Gastroesophageal sphincter (tissue), 4 donors: ENCODE results near the gene PLA2G4D. TPM values are rescaled to one million over a fixed set of nuclear protein-coding genes. Genes with fewer than 3 reads are reported as not detected.

Source experiments
- ATAC-seq: fragments of 150-250 bp; one replicate; pipeline ENCODE4 v1.9.1; 2016; ENCODE audit warnings: mild to moderate bottlenecking, moderate library complexity
- H3K27ac ChIP-seq, 4 donors: fragments of 200-600 bp; sonication (generic) in 3 of 4; 1 replicate in 3 of 4; 2 replicates in 1 of 4; pipeline ENCODE4 v1.5.1; 2016 to 2019
- H3K27me3 ChIP-seq: fragments of 200-600 bp; sonication (generic); one replicate; pipeline ENCODE4 v1.5.1; 2019
- H3K36me3 ChIP-seq, 2 donors: fragments of 200-600 bp; sonication (generic); one replicate each; pipeline ENCODE4 v1.5.1; 2019; ENCODE audit warnings: control low read depth in 1 of 2
- H3K4me1 ChIP-seq, 3 donors: fragments of 200-600 bp; sonication (generic); 1 replicate in 2 of 3; 2 replicates in 1 of 3; pipeline ENCODE4 v1.5.1; 2016 to 2019; ENCODE audit warnings: control low read depth in 2 of 3
- H3K4me3 ChIP-seq, 2 donors: fragments of 200-600 bp; sonication (generic); one replicate each; pipeline ENCODE4 v1.5.1; 2019; ENCODE audit warnings: mild to moderate bottlenecking in 1 of 2, moderate library complexity in 1 of 2
- H3K9me3 ChIP-seq, 3 donors: fragments of 200-600 bp; sonication (generic); one replicate each; pipeline ENCODE4 v1.5.1; 2017 to 2019; ENCODE audit warnings: control low read depth in 2 of 3
- EP300 ChIP-seq: sonication (generic); formaldehyde crosslinking; IDR thresholded peaks from one replicate; pipeline ENCODE4 v1.6.1; 2017; ENCODE audit warnings: antibody characterized with exemption, mild to moderate bottlenecking
- POLR2A ChIP-seq, 2 donors: fragments of 450-650 bp; IDR thresholded peaks; one replicate each; pipeline ENCODE4 v1.6.1; 2017; ENCODE audit warnings: antibody characterized with exemption in 2 of 2, mild to moderate bottlenecking in 2 of 2, moderate library complexity in 1 of 2
- POLR2AphosphoS5 ChIP-seq: sonication (generic); formaldehyde crosslinking; IDR thresholded peaks from one replicate; pipeline ENCODE4 v1.6.1; 2017; ENCODE audit warnings: antibody characterized with exemption
- WGBS, 2 donors: methylation state at CpG; one replicate each; pipeline ENCODE4 v1.1.5; 2018; ENCODE audit warnings: low coverage in 1 of 2; 5-methylcytosine and 5-hydroxymethylcytosine counted together
- total RNA-seq, 4 donors: library from RNA; depleted of rRNA; stranded (reverse); fragments of >200 nt; gene quantifications; one replicate each; pipeline ENCODE4 v1.1.0, GENCODE V29; 2016
- TF ChIP-seq, protein P1 (sequence below), 4 experiments: fragments of 200-600 bp in 2 of 4; fragments of 450-650 bp in 2 of 4; sonication (generic) in 1 of 4; IDR thresholded peaks; one replicate each; pipeline ENCODE4 v1.5.1; 2017 to 2019; ENCODE audit warnings: antibody characterized with exemption in 4 of 4, mild to moderate bottlenecking in 2 of 4, moderate library complexity in 2 of 4

Gene PLA2G4D
- total RNA-seq, result not detected

DNA sequence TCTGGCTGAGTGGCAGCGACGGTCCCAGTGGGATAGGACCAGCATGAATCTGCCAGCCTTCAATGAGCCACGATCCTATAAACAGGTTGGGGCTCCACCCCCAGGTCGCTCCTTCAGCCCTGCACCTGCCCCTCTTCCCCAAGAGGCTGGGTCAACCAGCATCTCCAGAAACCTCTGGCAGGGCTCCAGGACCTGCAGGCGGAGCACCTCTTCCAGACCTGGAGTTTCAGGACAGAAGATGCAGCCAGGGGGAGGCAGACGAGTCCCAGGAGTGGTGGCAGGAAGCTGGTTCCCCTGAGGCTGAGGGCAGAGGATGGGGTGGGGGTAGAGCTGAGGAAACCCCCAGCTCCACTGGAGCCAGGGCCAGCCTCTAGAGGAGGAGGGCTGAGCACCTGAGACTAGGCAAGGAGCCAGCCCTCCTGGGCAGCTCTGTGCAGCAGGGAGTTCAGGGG, at the start of gene PLA2G4D:
TSS of gene PLA2G4D (minus strand) at position 51 of the 452 bp plus-strand sequence. CDS start 103 bp downstream, outside the sequence.
- Histone ChIP-seq H3K36me3 (no peaks in the 10 kb centered on the region), H3K9me3 (no peaks in the 10 kb centered on the region), H3K27me3 (no peaks in the 10 kb centered on the region), H3K27ac (no peak within 1 kb of the TSS), H3K4me3 (no peak within 1 kb of the TSS), H3K4me1 (peaks cover 0 to 11% (median 0%) of the 10 kb centered on the region in 3 donors)
- TF ChIP-seq, protein P1, sequence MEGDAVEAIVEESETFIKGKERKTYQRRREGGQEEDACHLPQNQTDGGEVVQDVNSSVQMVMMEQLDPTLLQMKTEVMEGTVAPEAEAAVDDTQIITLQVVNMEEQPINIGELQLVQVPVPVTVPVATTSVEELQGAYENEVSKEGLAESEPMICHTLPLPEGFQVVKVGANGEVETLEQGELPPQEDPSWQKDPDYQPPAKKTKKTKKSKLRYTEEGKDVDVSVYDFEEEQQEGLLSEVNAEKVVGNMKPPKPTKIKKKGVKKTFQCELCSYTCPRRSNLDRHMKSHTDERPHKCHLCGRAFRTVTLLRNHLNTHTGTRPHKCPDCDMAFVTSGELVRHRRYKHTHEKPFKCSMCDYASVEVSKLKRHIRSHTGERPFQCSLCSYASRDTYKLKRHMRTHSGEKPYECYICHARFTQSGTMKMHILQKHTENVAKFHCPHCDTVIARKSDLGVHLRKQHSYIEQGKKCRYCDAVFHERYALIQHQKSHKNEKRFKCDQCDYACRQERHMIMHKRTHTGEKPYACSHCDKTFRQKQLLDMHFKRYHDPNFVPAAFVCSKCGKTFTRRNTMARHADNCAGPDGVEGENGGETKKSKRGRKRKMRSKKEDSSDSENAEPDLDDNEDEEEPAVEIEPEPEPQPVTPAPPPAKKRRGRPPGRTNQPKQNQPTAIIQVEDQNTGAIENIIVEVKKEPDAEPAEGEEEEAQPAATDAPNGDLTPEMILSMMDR (IDR thresholded peaks at IDR 0.05), result no peak
- TF ChIP-seq EP300 (no peak), POLR2A (IDR thresholded peaks at IDR 0.05) (no peak), POLR2AphosphoS5 (no peak)
- WGBS, 2 donors, result 86% methylated on average over 2 of the region's 6 CpGs; no CpG with 5 or more reads in 1 of the 2 donors
- ATAC-seq, result no peak

GRCh38 chr15:42143356-42143755, 49.0 kb upstream of the PLA2G4D start:
- Histone ChIP-seq H3K9me3 (no peaks in the 10 kb centered on the region), H3K27me3 (peaks cover 17% of the 10 kb centered on the region), H3K4me1 (no peaks in the 10 kb centered on the region), H3K36me3 (no peaks in the 10 kb centered on the region), H3K27ac (no peak overlapping the region), H3K4me3 (no peak overlapping the region)
- no peak for ATAC-seq
- TF ChIP-seq EP300 (no peak), POLR2A (IDR thresholded peaks at IDR 0.05) (no peak), POLR2AphosphoS5 (no peak)
- TF ChIP-seq, protein P1 (IDR thresholded peaks at IDR 0.05), result no peak
- 100% methylated on average over 1 of the region's 4 CpGs for WGBS, 2 donors

DNA sequence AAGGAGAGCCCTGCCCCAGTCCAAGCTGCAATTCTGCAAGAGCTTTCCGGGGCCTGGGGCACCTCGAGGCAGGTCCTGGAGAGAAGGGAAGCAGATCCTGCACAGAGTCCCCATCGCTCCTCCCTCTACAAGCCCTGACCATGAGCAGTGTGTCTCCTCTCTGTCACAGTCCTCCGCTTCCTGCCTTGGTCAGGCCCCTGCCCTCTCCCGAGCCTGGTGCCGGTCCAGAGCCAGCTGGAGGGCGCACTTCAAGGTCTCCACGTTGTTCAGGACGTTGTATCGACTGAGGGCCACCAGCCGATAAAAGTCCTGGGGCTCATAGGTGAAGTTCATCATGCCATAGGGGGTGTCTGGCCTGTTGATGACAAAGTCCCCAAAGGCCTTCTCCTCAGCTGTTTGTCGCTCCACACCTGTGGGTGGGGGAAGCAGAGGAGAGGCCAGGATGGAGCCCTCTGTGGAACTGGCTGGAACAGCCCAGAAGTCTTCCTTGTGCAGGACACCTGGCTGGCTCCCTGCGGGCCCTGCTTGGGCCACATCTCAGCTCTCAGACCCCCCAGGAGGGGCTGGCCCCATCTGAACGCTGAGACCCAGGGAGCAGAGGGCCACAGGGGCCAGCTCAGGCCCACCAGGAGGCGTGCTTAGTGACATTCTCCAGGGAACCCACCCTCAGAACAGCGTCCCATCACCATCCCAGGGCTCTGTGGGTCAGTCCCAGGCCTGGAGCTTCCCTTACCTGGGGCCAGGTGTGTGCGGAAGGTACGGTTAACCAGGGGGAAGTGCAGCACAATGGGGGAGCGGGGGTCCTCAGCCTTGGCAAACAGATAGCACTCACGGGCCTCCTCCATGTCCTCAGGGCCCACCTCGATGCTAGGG, 47.7 kb upstream of the PLA2G4D start:
- 100% methylated on average over 1 of the region's 21 CpGs; no CpG with 5 or more reads in 1 of the 2 donors for WGBS, 2 donors
- no peaks in the 10 kb centered on the region for H3K9me3 ChIP-seq
- no peak overlapping the region for H3K4me3 ChIP-seq
- H3K36me3 ChIP-seq, result no peaks in the 10 kb centered on the region
- H3K27ac ChIP-seq, result no peak overlapping the region
- no peaks in the 10 kb centered on the region for H3K4me1 ChIP-seq
- TF ChIP-seq, protein P1 (IDR thresholded peaks at IDR 0.05), result no peak
- TF ChIP-seq POLR2AphosphoS5 (no peak), EP300 (no peak), POLR2A (IDR thresholded peaks at IDR 0.05) (no peak)
- peaks cover 17% of the 10 kb centered on the region for H3K27me3 ChIP-seq
- no peak for ATAC-seq

DNA sequence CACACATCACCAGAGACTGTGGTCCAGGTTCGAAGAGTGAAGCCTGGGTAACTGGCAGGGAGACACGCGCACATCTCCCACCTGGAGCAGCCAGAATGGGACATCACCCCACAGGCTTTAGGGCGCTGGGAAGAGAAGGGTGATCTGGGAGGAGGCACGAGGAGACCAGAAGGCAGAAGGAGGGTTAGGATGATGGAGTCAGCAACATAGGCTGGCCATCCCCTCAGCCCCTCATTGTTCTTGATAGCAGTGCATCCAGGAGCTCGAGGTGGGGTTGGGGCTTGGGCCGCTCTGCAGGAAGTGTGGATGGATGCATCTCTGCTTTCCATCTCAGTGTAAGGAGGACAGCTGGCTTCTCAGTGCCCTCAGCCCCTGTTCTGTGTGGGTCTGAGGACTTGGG, 46.9 kb upstream of the PLA2G4D start:
- TF ChIP-seq EP300 (no peak), POLR2AphosphoS5 (no peak), POLR2A (IDR thresholded peaks at IDR 0.05) (no peak)
- TF ChIP-seq, protein P1 (IDR thresholded peaks at IDR 0.05), result no peak
- Histone ChIP-seq H3K27ac (no peak overlapping the region), H3K9me3 (no peaks in the 10 kb centered on the region), H3K36me3 (no peaks in the 10 kb centered on the region), H3K4me3 (no peak overlapping the region), H3K27me3 (peaks cover 17% of the 10 kb centered on the region), H3K4me1 (no peaks in the 10 kb centered on the region)
- 79 to 82% methylated on average over 5 to 6 of the region's 7 CpGs for WGBS, 2 donors
- ATAC-seq, result no peak
